ENCODE data around the gene PPP1R37. TPM values are rescaled to one million over a fixed set of nuclear protein-coding genes. Genes with fewer than 3 reads are reported as not detected.
A peak's percentile ranks its signal among the peaks of the same experiment; 100 is the strongest.

PPP1R37 gene
- total and polyA plus RNA-seq, 2 of the 13 experiments (the other 11 are each of a cell fraction or from before 2014, with no cell fraction given) = 9.0 to 14.3 TPM

DNA sequence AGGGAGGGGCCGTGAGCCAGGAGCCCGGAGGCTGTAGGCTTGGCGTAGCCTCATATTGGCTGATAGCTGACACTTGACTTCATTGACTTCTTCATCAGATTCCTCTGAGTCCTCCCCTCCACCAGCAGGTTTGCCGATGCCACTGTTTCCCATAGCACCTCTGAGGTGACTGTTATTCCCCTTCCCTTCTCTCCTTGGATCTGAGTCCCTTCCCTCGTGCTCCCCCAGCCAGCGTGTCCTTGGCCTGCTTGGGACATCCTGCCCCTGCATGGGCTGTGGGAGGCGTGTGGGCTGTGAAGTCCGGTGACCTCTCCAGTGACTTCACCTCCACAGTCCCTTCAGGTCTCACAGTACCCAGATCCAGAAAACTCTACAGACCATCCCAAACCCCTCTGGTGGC is 8.8 kb downstream of the PPP1R37 start:
- peaks cover 90% of the 10 kb centered on the region for H3K4me1 ChIP-seq (ENCODE audit: insufficient read depth, low read length)
- no peak for TF ChIP-seq ZNF660 (CRISPR knock-in tag; IDR thresholded peaks at IDR 0.05; ENCODE audit: borderline replicate concordance, low read depth)
- TF ChIP-seq, protein P1, sequence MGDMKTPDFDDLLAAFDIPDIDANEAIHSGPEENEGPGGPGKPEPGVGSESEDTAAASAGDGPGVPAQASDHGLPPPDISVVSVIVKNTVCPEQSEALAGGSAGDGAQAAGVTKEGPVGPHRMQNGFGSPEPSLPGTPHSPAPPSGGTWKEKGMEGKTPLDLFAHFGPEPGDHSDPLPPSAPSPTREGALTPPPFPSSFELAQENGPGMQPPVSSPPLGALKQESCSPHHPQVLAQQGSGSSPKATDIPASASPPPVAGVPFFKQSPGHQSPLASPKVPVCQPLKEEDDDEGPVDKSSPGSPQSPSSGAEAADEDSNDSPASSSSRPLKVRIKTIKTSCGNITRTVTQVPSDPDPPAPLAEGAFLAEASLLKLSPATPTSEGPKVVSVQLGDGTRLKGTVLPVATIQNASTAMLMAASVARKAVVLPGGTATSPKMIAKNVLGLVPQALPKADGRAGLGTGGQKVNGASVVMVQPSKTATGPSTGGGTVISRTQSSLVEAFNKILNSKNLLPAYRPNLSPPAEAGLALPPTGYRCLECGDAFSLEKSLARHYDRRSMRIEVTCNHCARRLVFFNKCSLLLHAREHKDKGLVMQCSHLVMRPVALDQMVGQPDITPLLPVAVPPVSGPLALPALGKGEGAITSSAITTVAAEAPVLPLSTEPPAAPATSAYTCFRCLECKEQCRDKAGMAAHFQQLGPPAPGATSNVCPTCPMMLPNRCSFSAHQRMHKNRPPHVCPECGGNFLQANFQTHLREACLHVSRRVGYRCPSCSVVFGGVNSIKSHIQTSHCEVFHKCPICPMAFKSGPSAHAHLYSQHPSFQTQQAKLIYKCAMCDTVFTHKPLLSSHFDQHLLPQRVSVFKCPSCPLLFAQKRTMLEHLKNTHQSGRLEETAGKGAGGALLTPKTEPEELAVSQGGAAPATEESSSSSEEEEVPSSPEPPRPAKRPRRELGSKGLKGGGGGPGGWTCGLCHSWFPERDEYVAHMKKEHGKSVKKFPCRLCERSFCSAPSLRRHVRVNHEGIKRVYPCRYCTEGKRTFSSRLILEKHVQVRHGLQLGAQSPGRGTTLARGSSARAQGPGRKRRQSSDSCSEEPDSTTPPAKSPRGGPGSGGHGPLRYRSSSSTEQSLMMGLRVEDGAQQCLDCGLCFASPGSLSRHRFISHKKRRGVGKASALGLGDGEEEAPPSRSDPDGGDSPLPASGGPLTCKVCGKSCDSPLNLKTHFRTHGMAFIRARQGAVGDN (CRISPR knock-in tag; IDR thresholded peaks at IDR 0.05) = 0 out of 2 replicates have a peak, but pooled peaks have one; percentile 25
- intact Hi-C loops (cut with micrococcal nuclease; ENCODE audit: unreplicated experiment) = no loop called here
- peaks cover 0 to 5% of the 10 kb centered on the region in 2 experiments; a peak in 2 of 5 replicates for H3K36me3 ChIP-seq (replicated peaks in 1 of 2; ENCODE audit: control insufficient read depth in 1 of 2, insufficient read depth in 2 of 2, low read length in 2 of 2)
- H3K79me2 ChIP-seq (ENCODE audit: insufficient read depth, low read length) = peaks cover 96% of the 10 kb centered on the region
- POLR2A ChIA-PET = interaction anchor here (1.2 kb wide), 1 partner anchor 12 kb away, joined by 3 read pairs; no protein-coding TSS in a partner anchor
- ATAC-seq = no peak
- H3K4me2 ChIP-seq (ENCODE audit: low read depth, low read length) = no peak overlapping the region
- H2AFZ ChIP-seq (ENCODE audit: low read length) = no peak overlapping the region
- BruUV-seq (replicated peaks) = no TSS peak
- H4K20me1 ChIP-seq (ENCODE audit: insufficient read depth, low read length) = peaks cover 18% of the 10 kb centered on the region
- no peak for FAIRE-seq
- no peak overlapping the region for H3K27ac ChIP-seq (ENCODE audit: extremely low read length, insufficient read depth, low read length)
- in situ Hi-C loops (cut with HindIII; ENCODE audit: extremely low pct_ligation_motif_present, low pct_unique_long_range_greater_than_20kb) = no loop called here
- no peak overlapping the region for H3K4me3 ChIP-seq (replicated peaks in 1 of 3; ENCODE audit: insufficient read depth in 1 of 3, low read depth in 2 of 3, low read length in 3 of 3)
- no peak for DNase-seq (ENCODE audit: low spot score)
- no peaks in the 10 kb centered on the region for H3K27me3 ChIP-seq (ENCODE audit: control insufficient read depth in 1 of 2, insufficient read depth in 2 of 2, low read length in 2 of 2)
- 82% methylated on average over 7 of the region's 8 CpGs for WGBS (ENCODE audit: low lambda C conversion rate)
- CTCF ChIA-PET (ENCODE audit: low intra/inter-chr PET ratio, low total read pairs) = no interaction called here
- H3K9ac ChIP-seq (ENCODE audit: insufficient read depth, low read depth, low read length) = no peak overlapping the region; the same call in 1 of the 2 replicates
- no peaks in the 10 kb centered on the region for H3K9me3 ChIP-seq (ENCODE audit: low read length)

DNA sequence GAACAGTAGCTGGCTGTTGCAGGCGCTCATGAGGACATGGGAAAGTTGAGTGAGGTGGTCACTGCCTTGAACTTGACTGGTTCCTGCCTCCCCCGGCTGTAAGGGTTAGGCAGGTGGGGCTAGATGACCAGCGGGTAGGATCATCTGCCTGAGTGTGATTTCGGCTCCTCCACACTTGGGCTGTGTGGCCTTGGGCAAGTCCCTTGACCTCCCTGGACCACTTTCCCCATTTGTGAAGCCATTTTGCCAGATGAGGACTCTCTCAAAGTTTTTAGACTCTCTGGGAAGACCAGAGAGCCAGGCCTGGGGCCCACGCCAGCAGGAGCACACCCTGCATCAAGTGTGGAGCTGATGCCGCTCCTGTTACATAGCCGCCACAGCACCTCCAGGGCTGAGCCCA is 9.5 kb downstream of the PPP1R37 start:
- H3K9me3 ChIP-seq (ENCODE audit: low read length) = no peaks in the 10 kb centered on the region
- ChIA-PET CTCF (ENCODE audit: low intra/inter-chr PET ratio, low total read pairs) (no interaction called here), POLR2A (interaction anchor here (0.9 to 2.2 kb wide), 6 partner anchors 10 to 101 kb away, joined by 3 to 30 read pairs (median 4); partner anchors contain the start of genes GEMIN7 and PPP1R37)
- H4K20me1 ChIP-seq (ENCODE audit: insufficient read depth, low read length) = peaks cover 18% of the 10 kb centered on the region
- TF ChIP-seq HOXA3 (CRISPR knock-in tag; IDR thresholded peaks at IDR 0.05) (no peak), ZNF768 (CRISPR knock-in tag; IDR thresholded peaks at IDR 0.05) (peak; percentile 93)
- H3K4me1 ChIP-seq (ENCODE audit: insufficient read depth, low read length) = peaks cover 84% of the 10 kb centered on the region
- no peak overlapping the region for H3K9ac ChIP-seq (ENCODE audit: insufficient read depth, low read depth, low read length)
- no peak overlapping the region for H3K27ac ChIP-seq (ENCODE audit: extremely low read length, insufficient read depth, low read length)
- in situ Hi-C loops (cut with HindIII; ENCODE audit: extremely low pct_ligation_motif_present, low pct_unique_long_range_greater_than_20kb) = no loop called here
- FAIRE-seq = no peak
- no peaks in the 10 kb centered on the region for H3K27me3 ChIP-seq (ENCODE audit: control insufficient read depth in 1 of 2, insufficient read depth in 2 of 2, low read length in 2 of 2)
- H2AFZ ChIP-seq (ENCODE audit: low read length) = no peak overlapping the region
- no peak for ATAC-seq
- no TSS peak for BruUV-seq (replicated peaks)
- peaks cover 0 to 5% of the 10 kb centered on the region in 2 experiments; a peak in 2 of 5 replicates for H3K36me3 ChIP-seq (replicated peaks in 1 of 2; ENCODE audit: control insufficient read depth in 1 of 2, insufficient read depth in 2 of 2, low read length in 2 of 2)
- DNase-seq (ENCODE audit: low spot score) = no peak
- intact Hi-C loops (cut with micrococcal nuclease; ENCODE audit: unreplicated experiment) = no loop called here
- H3K79me2 ChIP-seq (ENCODE audit: insufficient read depth, low read length) = peaks cover 95% of the 10 kb centered on the region
- WGBS (ENCODE audit: low lambda C conversion rate) = 91% methylated on average over 4 of the region's 7 CpGs
- H3K4me2 ChIP-seq (ENCODE audit: low read depth, low read length) = peak overlapping the region; percentile 76
- H3K4me3 ChIP-seq (replicated peaks in 1 of 3; ENCODE audit: insufficient read depth in 1 of 3, low read depth in 2 of 3, low read length in 3 of 3) = peak overlapping the region in 1 of 3 experiments; percentile 65; a peak in 1 of 6 replicates

Measured in HepG2 (cell line).